H1 (cell line): Measurements from ENCODE around the gene DENND2A. TPM values are rescaled to one million over a fixed set of nuclear protein-coding genes. Genes with fewer than 3 reads are reported as not detected.

ENCODE experiments used
- EGR1 ChIP-seq: IDR thresholded peaks from 2 replicates; pipeline ENCODE4 v1.6.1; 2011; ENCODE audit warnings: low read depth, low read length, borderline replicate concordance
- FOSL1 ChIP-seq: IDR thresholded peaks from 2 replicates; pipeline ENCODE4 v1.6.1; 2011; ENCODE audit warnings: mild to moderate bottlenecking, low read depth, low read length, moderate library complexity; ENCODE audit not compliant: insufficient read depth
- JUN ChIP-seq: IDR thresholded peaks from 2 replicates; pipeline ENCODE4 v1.6.1; 2011; ENCODE audit warnings: low read depth, mild to moderate bottlenecking, improper control_type of control experiment, low read length
- KDM4A ChIP-seq: IDR thresholded peaks from one replicate; pipeline ENCODE4 v1.7.1; 2012; ENCODE audit warnings: low read depth, mild to moderate bottlenecking, moderate library complexity, low read length, inconsistent platforms; ENCODE audit not compliant: severe bottlenecking
- polyA plus RNA-seq, 7 experiments: library from polyadenylated mRNA; depleted of rRNA in 3 of 7; stranded (reverse) in 5 of 7; unstranded in 2 of 7; fragments of >200 nt in 5 of 7; fragments of 200-250 nt in 2 of 7; gene quantifications; 1 replicate in 5 of 7; 2 replicates in 1 of 7; 4 replicates in 1 of 7; pipeline versions ENCODE4 v1.2.1 to v1.2.3, GENCODE V29; 2011 to 2013; ENCODE audit warnings: missing spikeins in 2 of 7, mixed read lengths in 2 of 7
- total RNA-seq: library from RNA; stranded (reverse); fragmentation: NEBNext Ultra II Directional; extraction: Animal tissue kit (Norgen Biotek cat#: 25700); gene quantifications from 2 replicates; pipeline ENCODE4 v1.2.1, GENCODE V29; 2021
- TF ChIP-seq, protein P1 (sequence below): fragments of 300-600 bp; sonication (generic); IDR thresholded peaks from 2 replicates; pipeline ENCODE4 v1.7.1; 2012; ENCODE audit warnings: low read length, moderate library complexity, mild to moderate bottlenecking, inconsistent platforms; ENCODE audit not compliant: insufficient replicate concordance
- TF ChIP-seq, protein P2 (sequence below): IDR thresholded peaks from 2 replicates; pipeline ENCODE4 v1.6.1; 2011; ENCODE audit warnings: low read depth, mild to moderate bottlenecking, low read length; ENCODE audit not compliant: insufficient read depth

DENND2A gene
- total and polyA plus RNA-seq, 2 of the 8 experiments (the other 6 are each of a cell fraction or from before 2014, with no cell fraction given) = 5.0 to 13.0 TPM

DNA sequence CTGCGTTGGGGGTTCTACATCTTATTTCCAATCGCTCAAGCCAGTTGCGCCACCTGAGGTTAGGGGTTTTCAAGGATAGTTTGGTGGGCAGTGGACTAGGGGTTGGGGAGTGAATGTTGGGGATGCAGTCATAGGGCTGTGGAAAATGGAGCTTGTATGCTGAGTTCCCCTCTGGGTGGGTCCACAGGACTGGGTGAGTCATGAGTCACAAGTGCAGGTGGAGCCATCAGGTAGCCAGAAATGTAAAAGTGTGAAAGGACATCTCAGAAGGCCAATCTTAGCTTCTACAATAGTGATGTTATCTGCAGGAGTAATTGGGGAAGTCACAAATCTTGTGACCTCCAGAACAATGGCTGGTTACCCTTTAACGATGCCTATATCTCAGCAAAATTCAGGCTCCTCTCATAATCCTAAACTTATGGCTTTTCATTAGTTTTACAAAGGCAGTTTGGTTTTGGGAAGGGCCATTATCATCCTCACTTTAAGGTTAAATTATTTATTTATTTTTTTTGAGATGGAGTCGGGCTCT lies 143.3 kb downstream of the DENND2A start (continued):
- TF ChIP-seq EGR1 (no peak), KDM4A (no peak), JUN (no peak), FOSL1 (no peak)
- TF ChIP-seq, protein P1, sequence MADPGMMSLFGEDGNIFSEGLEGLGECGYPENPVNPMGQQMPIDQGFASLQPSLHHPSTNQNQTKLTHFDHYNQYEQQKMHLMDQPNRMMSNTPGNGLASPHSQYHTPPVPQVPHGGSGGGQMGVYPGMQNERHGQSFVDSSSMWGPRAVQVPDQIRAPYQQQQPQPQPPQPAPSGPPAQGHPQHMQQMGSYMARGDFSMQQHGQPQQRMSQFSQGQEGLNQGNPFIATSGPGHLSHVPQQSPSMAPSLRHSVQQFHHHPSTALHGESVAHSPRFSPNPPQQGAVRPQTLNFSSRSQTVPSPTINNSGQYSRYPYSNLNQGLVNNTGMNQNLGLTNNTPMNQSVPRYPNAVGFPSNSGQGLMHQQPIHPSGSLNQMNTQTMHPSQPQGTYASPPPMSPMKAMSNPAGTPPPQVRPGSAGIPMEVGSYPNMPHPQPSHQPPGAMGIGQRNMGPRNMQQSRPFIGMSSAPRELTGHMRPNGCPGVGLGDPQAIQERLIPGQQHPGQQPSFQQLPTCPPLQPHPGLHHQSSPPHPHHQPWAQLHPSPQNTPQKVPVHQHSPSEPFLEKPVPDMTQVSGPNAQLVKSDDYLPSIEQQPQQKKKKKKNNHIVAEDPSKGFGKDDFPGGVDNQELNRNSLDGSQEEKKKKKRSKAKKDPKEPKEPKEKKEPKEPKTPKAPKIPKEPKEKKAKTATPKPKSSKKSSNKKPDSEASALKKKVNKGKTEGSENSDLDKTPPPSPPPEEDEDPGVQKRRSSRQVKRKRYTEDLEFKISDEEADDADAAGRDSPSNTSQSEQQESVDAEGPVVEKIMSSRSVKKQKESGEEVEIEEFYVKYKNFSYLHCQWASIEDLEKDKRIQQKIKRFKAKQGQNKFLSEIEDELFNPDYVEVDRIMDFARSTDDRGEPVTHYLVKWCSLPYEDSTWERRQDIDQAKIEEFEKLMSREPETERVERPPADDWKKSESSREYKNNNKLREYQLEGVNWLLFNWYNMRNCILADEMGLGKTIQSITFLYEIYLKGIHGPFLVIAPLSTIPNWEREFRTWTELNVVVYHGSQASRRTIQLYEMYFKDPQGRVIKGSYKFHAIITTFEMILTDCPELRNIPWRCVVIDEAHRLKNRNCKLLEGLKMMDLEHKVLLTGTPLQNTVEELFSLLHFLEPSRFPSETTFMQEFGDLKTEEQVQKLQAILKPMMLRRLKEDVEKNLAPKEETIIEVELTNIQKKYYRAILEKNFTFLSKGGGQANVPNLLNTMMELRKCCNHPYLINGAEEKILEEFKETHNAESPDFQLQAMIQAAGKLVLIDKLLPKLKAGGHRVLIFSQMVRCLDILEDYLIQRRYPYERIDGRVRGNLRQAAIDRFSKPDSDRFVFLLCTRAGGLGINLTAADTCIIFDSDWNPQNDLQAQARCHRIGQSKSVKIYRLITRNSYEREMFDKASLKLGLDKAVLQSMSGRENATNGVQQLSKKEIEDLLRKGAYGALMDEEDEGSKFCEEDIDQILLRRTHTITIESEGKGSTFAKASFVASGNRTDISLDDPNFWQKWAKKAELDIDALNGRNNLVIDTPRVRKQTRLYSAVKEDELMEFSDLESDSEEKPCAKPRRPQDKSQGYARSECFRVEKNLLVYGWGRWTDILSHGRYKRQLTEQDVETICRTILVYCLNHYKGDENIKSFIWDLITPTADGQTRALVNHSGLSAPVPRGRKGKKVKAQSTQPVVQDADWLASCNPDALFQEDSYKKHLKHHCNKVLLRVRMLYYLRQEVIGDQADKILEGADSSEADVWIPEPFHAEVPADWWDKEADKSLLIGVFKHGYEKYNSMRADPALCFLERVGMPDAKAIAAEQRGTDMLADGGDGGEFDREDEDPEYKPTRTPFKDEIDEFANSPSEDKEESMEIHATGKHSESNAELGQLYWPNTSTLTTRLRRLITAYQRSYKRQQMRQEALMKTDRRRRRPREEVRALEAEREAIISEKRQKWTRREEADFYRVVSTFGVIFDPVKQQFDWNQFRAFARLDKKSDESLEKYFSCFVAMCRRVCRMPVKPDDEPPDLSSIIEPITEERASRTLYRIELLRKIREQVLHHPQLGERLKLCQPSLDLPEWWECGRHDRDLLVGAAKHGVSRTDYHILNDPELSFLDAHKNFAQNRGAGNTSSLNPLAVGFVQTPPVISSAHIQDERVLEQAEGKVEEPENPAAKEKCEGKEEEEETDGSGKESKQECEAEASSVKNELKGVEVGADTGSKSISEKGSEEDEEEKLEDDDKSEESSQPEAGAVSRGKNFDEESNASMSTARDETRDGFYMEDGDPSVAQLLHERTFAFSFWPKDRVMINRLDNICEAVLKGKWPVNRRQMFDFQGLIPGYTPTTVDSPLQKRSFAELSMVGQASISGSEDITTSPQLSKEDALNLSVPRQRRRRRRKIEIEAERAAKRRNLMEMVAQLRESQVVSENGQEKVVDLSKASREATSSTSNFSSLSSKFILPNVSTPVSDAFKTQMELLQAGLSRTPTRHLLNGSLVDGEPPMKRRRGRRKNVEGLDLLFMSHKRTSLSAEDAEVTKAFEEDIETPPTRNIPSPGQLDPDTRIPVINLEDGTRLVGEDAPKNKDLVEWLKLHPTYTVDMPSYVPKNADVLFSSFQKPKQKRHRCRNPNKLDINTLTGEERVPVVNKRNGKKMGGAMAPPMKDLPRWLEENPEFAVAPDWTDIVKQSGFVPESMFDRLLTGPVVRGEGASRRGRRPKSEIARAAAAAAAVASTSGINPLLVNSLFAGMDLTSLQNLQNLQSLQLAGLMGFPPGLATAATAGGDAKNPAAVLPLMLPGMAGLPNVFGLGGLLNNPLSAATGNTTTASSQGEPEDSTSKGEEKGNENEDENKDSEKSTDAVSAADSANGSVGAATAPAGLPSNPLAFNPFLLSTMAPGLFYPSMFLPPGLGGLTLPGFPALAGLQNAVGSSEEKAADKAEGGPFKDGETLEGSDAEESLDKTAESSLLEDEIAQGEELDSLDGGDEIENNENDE = no peak
- TF ChIP-seq, protein P2, sequence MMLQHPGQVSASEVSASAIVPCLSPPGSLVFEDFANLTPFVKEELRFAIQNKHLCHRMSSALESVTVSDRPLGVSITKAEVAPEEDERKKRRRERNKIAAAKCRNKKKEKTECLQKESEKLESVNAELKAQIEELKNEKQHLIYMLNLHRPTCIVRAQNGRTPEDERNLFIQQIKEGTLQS = no peak
- TF ChIP-seq, all 59 proteins: peak for 0
